Choroid plexus epithelial cell (primary cell): ENCODE results near the gene TRPM6.

Experiments used
- DNase-seq: peaks from one replicate; pipeline ENCODE4 v3.0.0-alpha.2; 2010; ENCODE audit warnings: low read depth
- H3K4me3 ChIP-seq: 2 replicates; pipeline ENCODE4 v1.5.1; 2011; ENCODE audit warnings: low read depth, mild to moderate bottlenecking, control low read depth, low read length, moderate library complexity
- TF ChIP-seq, protein P1 (sequence below): conservative IDR thresholded peaks from 2 replicates; pipeline ENCODE4 v1.5.1; 2011; ENCODE audit warnings: low read depth, mild to moderate bottlenecking, control low read depth, inconsistent platforms, low read length, moderate library complexity

TRPM6 gene

GRCh38 chr9:74775396-74775795 lies 112.3 kb downstream of the TRPM6 start:
- peak; percentile 60 for DNase-seq
- H3K4me3 ChIP-seq, result no peak overlapping the region
- TF ChIP-seq, protein P1, sequence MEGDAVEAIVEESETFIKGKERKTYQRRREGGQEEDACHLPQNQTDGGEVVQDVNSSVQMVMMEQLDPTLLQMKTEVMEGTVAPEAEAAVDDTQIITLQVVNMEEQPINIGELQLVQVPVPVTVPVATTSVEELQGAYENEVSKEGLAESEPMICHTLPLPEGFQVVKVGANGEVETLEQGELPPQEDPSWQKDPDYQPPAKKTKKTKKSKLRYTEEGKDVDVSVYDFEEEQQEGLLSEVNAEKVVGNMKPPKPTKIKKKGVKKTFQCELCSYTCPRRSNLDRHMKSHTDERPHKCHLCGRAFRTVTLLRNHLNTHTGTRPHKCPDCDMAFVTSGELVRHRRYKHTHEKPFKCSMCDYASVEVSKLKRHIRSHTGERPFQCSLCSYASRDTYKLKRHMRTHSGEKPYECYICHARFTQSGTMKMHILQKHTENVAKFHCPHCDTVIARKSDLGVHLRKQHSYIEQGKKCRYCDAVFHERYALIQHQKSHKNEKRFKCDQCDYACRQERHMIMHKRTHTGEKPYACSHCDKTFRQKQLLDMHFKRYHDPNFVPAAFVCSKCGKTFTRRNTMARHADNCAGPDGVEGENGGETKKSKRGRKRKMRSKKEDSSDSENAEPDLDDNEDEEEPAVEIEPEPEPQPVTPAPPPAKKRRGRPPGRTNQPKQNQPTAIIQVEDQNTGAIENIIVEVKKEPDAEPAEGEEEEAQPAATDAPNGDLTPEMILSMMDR, result no peak

DNA sequence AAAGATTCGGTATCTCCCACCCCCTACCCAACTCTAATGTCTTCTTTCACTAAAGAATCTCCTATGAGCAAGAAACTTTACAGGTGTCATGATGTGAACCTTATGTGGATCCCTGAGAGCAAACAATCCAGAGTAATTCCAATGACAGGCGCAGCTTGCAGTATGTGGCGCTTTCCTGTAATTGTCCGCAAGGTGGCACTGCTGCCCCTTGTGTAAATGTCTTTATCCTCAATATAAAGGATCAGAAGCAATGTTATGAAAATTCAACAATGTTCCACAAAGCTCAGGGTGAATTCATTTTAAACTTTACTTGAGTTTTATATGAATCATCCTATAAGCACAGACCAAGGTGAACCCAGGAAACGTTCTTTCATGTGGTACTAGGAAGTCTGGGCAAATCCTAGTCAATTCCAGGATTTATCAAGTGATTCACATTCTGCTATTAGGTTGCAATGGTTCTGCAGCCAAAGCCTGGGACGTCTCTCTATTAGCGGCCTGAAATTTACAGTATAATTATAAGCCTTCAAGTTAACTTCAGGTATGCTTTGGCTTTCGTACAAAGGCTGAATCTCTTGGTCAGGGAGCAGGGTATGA lies 113.7 kb downstream of the TRPM6 start:
- TF ChIP-seq, protein P1, result peak; percentile 94
- H3K4me3 ChIP-seq, result no peak overlapping the region
- peak; percentile 89 for DNase-seq

GRCh38 chr9:74772121-74772520 lies 115.6 kb downstream of the TRPM6 start:
- H3K4me3 ChIP-seq, result no peak overlapping the region
- DNase-seq, result no peak
- TF ChIP-seq, protein P1, result no peak

DNA sequence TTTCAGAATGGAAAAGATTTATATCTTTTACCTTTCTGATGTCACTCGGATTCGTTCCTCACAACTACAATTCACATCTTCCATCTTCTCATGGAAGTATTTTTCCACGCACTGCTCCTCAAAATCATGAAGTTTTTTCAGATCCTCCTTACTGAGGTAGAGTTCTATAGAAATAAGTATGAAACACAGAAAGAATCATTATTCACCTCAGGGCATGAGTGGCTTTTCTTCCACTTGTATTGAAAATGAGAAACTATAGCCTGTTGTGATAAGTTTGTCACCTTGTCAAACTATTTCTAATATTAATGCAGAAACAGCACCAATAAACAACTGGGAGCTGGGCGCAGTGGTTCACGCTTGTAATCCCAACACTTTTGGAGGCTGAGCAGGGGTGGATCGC lies 116.0 kb downstream of the TRPM6 start:
- no peak for DNase-seq
- TF ChIP-seq, protein P1, result no peak
- H3K4me3 ChIP-seq, result no peak overlapping the region

- no peak for DNase-seq
- no peak overlapping the region for H3K4me3 ChIP-seq
- TF ChIP-seq, protein P1, result no peak
Observed at GRCh38 chr9:74771262-74771585, 116.5 kb downstream of the TRPM6 start.

DNA sequence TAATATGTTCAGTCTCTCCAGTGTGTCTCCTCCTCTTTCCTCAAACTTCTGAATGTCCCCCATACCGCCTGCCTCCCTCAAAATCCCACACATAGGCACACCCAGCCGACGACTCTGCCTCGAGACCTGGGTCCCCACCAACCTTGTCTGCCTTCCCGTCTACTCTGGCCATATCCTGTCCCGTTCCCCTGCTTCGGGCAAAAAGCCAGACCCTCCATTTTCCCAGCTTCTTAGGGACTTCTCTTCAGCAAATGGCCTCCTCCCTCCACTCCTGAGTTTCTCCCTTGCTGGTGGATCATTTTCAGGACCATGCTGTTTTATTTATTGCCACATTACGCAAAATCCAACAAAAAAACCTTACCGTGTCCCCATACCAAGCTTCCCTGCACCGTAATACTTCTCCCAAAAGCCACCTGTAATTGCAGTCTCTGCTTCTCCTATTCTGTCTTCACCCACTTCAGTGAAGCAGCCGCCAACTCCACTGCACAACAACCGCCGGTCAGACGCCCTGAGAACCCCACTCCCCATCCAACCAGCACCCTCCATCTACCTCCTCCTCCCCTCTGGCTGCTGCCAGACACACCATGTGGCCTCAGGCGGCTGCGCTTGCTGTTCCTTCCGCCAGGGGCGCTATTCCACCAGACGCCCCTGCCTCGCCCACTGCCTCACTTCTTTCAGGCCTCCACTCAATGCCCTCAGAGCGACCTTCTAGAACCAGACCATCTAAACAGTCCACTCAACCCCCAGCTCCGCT lies 117.0 kb downstream of the TRPM6 start:
- DNase-seq, result peak; percentile 37
- TF ChIP-seq, protein P1, result peak; percentile 78

DNA sequence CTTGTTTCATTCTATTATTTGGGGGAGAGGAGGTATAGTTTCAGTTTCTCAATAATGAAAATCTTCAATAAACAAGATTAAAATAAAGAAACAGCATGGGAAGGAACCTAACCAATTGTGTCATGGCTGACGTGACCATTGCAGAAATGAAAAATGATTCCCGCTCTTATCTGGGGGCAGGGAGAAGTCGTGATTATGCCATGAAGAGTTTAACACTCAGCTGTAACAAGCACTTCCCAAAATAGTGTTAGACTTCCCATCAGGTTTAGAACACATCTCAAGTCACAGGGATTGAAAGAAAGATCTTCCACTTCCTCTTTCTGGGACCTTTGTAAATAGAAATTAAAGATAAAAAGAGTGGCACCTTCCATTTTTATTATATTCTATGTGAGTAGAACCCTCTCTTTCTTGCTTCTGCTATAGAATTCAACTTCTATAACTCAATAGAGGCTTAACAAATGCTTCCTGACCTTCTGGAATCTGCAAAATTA lies 122.2 kb downstream of the TRPM6 start:
- TF ChIP-seq, protein P1, result no peak
- H3K4me3 ChIP-seq, result no peak overlapping the region
- no peak for DNase-seq

More for the DNA sequence above, 117.0 kb downstream of the TRPM6 start:
- no peak overlapping the region for H3K4me3 ChIP-seq
